ES-I3 (cell line): ENCODE measurements around the gene CXCL8.

Source experiments
- H3K36me3 ChIP-seq: 2 replicates; pipeline ENCODE4 v1.6.1; 2013; ENCODE audit warnings: mild to moderate bottlenecking, low read length, control low read depth, moderate library complexity; ENCODE audit not compliant: insufficient read depth
- H3K4me1 ChIP-seq: 2 replicates; pipeline ENCODE4 v1.6.1; 2013; ENCODE audit warnings: mild to moderate bottlenecking, control low read depth, low read length; ENCODE audit not compliant: insufficient read depth
- H3K9ac ChIP-seq: 2 replicates; pipeline ENCODE4 v1.6.1; 2013; ENCODE audit warnings: low read depth, mild to moderate bottlenecking, low read length, moderate library complexity
- H3K9me3 ChIP-seq: 2 replicates; pipeline ENCODE4 v1.6.1; 2013; ENCODE audit warnings: mild to moderate bottlenecking, low read length, moderate library complexity; ENCODE audit not compliant: control insufficient read depth, insufficient read depth

The CXCL8 gene

DNA sequence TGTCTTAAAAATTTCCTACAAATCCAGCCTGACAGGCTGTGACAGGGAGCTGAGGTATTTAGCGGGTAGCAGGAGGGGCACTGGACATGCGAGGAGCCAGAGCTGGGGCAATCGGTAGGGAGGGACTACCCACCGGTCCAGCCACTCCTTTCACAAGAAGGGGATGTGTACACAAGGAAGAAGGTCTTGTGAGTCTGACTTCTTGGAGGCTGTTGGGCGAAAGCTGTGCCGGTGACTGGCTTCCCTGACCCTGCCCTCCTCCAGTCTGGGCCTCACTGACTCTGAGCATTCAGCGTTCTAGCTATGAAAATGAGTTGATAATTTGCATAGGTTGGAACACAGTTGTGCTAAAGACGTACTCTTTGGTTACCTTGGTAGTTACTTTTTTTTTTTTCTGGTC lies 12.7 kb upstream of the CXCL8 start:
- Histone ChIP-seq H3K36me3 (no peaks in the 10 kb centered on the region), H3K4me1 (peaks cover 23% of the 10 kb centered on the region), H3K9me3 (no peaks in the 10 kb centered on the region), H3K9ac (no peak overlapping the region)

DNA sequence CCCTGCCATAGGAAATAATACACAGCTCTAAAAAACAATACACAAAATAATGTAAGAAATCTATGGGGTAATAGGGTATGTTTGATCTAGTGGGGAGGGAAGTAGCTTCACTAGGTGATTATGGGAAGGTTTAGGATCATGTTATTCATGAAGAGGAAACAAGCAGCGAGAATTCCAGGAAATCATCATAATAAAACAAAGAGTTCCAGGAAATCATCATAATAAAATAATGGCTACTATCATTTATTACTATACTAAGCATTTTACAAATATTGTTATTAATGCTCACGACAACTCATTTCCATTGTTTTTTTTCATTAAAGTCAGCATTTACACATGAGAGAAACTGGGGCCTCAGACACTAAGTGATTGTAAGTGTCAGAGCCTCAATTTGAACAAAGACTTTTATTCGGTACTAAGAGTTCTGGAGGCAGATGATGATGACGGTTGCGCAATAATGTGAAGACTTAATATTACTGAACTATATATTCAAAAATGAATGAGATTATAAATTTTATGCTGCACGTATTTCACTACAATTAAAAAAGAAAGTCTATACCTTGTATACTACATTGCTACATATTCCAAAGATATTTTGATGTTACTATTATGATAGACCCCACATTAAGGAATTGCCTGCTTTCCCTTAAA lies 12.2 kb upstream of the CXCL8 start:
- Histone ChIP-seq H3K4me1 (peaks cover 23% of the 10 kb centered on the region), H3K9me3 (no peaks in the 10 kb centered on the region), H3K9ac (no peak overlapping the region), H3K36me3 (no peaks in the 10 kb centered on the region)

DNA sequence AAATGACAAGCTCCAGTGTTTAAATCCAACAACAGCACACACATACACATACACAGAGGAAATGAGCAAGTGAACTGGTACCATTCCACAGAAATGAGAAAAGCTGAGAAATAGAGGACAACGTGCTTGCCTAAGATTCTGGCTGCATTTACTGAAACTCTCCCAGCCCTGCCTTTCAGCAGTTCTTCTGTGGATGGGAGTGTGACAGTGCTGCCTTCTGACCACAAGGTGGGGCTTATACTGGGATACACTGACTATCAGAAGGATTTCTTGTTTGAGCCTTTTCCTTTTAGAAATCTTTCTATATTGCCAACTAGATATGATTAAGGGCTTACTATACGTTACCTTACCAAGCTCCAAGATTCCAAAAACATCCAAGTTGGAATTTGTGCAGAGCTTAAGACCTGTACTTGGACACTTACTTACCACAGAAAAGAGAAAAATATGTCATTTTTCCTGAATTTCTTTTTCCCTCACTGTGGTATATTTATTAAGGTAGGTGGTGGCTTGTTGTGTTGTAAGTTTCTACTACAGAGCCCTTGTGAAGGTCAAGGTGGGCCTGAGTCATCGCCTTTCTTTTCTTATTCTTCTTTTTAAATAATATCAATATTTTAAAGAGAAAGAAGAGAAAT lies 10.7 kb upstream of the CXCL8 start:
- no peaks in the 10 kb centered on the region for H3K9me3 ChIP-seq
- no peaks in the 10 kb centered on the region for H3K36me3 ChIP-seq
- no peak overlapping the region for H3K9ac ChIP-seq
- H3K4me1 ChIP-seq = peaks cover 23% of the 10 kb centered on the region

DNA sequence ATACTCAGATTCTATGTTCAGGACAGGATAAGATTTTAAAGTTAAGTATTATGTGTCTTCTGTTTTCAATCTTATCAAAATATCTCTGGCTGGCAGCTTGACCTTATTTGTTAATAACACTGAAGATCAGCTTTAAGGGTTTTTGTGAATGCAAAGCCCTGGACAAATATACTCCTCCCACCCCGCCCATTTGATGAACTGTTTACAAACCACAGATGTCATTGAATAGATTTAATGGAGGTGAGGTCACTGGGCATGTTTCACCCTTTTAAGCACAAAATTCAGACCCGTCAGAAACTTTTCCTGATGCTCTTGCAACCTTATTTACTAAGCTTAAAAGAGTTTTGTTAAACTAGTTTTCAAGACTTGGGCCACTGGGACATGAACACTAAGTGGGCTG lies 10.1 kb upstream of the CXCL8 start:
- Histone ChIP-seq H3K4me1 (peaks cover 23% of the 10 kb centered on the region), H3K9ac (no peak overlapping the region), H3K36me3 (no peaks in the 10 kb centered on the region), H3K9me3 (no peaks in the 10 kb centered on the region)

DNA sequence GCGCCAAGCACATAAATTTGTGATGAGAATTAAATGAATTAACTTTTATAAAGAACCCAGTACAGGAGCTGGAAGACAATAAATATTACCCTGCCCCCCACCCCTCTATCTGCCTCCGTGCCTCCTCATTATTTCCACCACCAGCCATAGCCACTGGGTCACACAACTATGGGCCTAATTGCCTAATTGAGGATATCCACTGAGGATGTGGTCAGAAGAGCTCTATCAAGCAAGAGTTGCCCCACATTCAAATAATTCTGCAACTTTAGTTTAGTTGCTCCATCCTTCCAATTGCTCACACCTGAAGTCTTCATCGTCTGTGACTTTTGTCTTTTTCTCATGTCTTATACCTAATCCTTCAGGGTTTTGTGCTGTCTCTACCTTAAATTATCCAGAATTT lies 9.5 kb upstream of the CXCL8 start:
- Histone ChIP-seq H3K9me3 (no peaks in the 10 kb centered on the region), H3K36me3 (no peaks in the 10 kb centered on the region), H3K9ac (no peak overlapping the region), H3K4me1 (peaks cover 19% of the 10 kb centered on the region)

DNA sequence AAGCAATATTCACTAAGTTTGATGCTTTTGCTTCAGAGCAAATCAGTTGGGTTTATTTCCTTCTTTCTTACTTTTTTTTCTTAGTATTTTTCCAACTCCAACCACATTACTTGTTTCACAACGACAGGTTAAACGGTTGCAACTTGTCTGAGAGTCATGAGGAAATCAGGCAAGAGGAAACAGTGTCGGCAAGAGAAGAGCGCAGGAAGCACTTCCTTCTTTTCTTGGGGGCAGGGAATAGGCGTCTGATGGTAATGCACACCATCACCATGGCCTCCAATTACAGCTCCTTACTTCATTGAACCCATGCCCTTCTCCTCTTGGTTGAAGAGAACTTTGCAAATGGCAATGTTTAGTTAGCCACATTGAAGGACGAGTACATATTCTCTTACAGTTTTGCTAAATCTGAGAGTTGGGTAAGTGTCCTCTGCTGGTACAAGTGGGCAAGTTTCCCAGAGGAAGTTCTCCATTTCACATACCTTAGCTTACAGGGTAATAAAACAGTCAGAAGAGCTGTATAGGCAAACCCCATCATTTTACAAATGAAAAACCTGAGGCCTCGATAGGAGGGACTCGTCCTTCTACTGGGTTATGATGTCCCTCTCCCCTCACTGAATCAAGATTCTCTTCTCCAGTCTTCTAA lies 8.3 kb upstream of the CXCL8 start:
- peaks cover 12% of the 10 kb centered on the region for H3K4me1 ChIP-seq

DNA sequence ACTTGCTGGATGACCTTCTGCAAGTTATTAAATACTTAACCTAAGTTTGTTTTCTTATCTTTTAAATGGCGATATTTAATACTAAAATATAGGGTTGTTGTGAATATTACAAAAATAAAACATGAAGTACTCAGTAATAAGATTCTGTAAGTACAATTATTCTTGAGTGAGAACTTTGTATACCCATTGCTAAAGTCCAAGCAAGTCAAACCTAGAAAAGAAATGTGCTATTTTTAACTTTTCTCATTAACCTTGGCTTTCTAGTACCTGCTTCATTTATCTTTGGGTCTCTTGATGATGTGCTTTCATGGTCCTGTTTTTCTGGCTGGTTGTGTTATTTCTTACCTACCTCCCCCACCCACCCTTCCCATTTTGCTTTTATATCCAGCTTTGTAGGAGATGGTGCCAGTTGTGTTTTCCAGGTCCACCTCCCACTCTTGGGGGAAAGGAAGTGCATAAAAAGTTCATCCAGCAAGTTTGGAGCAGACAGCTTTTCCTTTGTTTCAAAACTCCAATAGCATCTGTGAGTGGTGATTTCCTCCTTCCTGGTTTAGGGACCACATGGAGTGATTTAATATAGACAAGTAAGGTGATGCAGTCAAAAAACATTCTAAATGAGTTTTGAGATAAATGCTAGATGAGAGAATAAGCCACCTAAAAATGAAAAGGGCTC lies 7.5 kb upstream of the CXCL8 start:
- Histone ChIP-seq H3K4me1 (peaks cover 8% of the 10 kb centered on the region), H3K36me3 (no peaks in the 10 kb centered on the region), H3K9me3 (no peaks in the 10 kb centered on the region), H3K9ac (no peak overlapping the region)

More for the DNA sequence above, 8.3 kb upstream of the CXCL8 start:
- Histone ChIP-seq H3K9ac (no peak overlapping the region), H3K36me3 (no peaks in the 10 kb centered on the region), H3K9me3 (no peaks in the 10 kb centered on the region)

DNA sequence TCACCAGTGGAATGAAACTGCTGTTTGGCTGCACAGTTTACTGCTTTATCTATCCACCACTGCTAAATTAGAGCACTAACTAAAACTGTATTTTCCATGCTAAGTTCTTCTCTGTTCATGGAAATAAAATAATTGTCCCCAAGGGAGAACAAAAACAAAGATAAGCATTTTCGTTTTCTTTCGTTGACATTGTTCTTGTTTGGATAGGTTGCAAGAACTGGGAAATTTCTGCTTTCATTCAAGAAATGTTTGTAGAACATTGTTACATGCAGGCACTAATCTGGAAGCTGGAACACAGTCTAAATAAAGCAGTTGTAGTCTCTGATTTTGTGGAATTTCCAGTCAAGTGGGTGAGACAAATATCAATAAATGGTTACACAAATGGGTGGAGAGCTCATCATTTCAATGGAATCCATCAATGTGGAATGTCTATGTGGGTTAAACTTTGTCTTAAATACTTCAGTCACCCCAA lies 5.8 kb upstream of the CXCL8 start:
- H3K9ac ChIP-seq = no peak overlapping the region
- H3K9me3 ChIP-seq = no peaks in the 10 kb centered on the region
- H3K4me1 ChIP-seq = peaks cover 6% of the 10 kb centered on the region; the same call in 1 of the 2 replicates
- H3K36me3 ChIP-seq = no peaks in the 10 kb centered on the region

DNA sequence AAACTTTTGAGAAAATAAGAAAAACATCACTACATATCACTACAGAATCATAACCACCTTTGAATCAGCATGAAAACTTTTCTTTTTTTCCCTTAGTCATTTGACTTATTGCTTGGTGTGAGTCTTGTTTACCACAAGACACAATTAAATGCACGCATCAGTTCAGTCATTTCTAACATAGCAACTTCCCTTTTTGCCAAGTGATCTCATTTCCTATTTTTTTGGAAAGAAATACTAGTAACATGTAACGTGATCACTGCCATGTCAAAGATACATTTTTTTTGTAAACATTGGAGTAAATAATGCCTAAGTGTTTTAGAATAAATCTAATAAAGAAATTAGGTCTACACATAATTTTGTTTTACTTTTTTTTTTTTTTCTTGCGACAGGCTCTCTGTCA lies 5.1 kb upstream of the CXCL8 start:
- Histone ChIP-seq H3K9ac (no peak overlapping the region), H3K4me1 (0 out of 2 replicates have a peak, but pooled peaks cover 3% of the 10 kb centered on the region), H3K36me3 (no peaks in the 10 kb centered on the region)

DNA sequence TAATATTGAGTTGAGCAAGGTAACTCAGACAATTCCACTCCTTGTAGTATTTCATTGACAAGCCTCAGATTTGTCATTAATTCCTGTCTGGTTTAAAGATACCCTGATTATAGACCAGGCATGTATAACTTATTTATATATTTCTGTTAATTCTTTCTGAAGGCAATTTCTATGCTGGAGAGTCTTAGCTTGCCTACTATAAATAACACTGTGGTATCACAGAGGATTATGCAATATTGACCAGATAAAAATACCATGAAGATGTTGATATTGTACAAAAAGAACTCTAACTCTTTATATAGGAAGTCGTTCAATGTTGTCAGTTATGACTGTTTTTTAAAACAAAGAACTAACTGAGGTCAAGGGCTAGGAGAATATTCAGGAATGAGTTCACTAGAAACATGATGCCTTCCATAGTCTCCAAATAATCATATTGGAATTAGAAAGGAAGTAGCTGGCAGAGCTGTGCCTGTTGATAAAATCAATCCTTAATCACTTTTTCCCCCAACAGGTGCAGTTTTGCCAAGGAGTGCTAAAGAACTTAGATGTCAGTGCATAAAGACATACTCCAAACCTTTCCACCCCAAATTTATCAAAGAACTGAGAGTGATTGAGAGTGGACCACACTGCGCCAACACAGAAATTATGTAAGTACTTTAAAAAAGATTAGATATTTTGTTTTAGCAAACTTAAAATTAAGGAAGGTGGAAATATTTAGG lies 821 bp downstream of the CXCL8 start:
- H3K4me1 ChIP-seq = no peaks in the 10 kb centered on the region
- H3K9ac ChIP-seq = no peak overlapping the region

More for the DNA sequence above, 5.1 kb upstream of the CXCL8 start:
- no peaks in the 10 kb centered on the region for H3K9me3 ChIP-seq

DNA sequence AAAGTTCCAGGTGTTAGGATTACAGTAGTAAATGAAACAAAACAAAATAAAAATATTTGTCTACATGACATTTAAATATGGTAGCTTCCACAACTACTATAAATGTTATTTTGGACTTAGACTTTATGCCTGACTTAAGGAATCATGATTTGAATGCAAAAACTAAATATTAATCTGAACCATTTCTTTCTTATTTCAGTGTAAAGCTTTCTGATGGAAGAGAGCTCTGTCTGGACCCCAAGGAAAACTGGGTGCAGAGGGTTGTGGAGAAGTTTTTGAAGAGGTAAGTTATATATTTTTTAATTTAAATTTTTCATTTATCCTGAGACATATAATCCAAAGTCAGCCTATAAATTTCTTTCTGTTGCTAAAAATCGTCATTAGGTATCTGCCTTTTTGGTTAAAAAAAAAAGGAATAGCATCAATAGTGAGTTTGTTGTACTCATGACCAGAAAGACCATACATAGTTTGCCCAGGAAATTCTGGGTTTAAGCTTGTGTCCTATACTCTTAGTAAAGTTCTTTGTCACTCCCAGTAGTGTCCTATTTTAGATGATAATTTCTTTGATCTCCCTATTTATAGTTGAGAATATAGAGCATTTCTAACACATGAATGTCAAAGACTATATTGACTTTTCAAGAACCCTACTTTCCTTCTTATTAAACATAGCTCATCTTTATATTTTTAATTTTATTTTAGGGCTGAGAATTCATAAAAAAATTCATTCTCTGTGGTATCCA lies 1.6 kb downstream of the CXCL8 start:
- no peak overlapping the region for H3K9ac ChIP-seq

More for the DNA sequence above, 821 bp downstream of the CXCL8 start:
- H3K36me3 ChIP-seq = no peaks in the 10 kb centered on the region
- no peaks in the 10 kb centered on the region for H3K9me3 ChIP-seq

DNA sequence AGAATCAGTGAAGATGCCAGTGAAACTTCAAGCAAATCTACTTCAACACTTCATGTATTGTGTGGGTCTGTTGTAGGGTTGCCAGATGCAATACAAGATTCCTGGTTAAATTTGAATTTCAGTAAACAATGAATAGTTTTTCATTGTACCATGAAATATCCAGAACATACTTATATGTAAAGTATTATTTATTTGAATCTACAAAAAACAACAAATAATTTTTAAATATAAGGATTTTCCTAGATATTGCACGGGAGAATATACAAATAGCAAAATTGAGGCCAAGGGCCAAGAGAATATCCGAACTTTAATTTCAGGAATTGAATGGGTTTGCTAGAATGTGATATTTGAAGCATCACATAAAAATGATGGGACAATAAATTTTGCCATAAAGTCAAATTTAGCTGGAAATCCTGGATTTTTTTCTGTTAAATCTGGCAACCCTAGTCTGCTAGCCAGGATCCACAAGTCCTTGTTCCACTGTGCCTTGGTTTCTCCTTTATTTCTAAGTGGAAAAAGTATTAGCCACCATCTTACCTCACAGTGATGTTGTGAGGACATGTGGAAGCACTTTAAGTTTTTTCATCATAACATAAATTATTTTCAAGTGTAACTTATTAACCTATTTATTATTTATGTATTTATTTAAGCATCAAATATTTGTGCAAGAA lies 2.3 kb downstream of the CXCL8 start:
- H3K4me1 ChIP-seq = no peaks in the 10 kb centered on the region
- no peaks in the 10 kb centered on the region for H3K9me3 ChIP-seq
- no peaks in the 10 kb centered on the region for H3K36me3 ChIP-seq
- no peak overlapping the region for H3K9ac ChIP-seq

More for the DNA sequence above, 1.6 kb downstream of the CXCL8 start:
- H3K4me1 ChIP-seq = no peaks in the 10 kb centered on the region
- no peaks in the 10 kb centered on the region for H3K36me3 ChIP-seq
- no peaks in the 10 kb centered on the region for H3K9me3 ChIP-seq

DNA sequence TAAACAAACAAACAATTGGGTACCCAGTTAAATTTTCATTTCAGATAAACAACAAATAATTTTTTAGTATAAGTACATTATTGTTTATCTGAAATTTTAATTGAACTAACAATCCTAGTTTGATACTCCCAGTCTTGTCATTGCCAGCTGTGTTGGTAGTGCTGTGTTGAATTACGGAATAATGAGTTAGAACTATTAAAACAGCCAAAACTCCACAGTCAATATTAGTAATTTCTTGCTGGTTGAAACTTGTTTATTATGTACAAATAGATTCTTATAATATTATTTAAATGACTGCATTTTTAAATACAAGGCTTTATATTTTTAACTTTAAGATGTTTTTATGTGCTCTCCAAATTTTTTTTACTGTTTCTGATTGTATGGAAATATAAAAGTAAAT lies 2.9 kb downstream of the CXCL8 start:
- no peaks in the 10 kb centered on the region for H3K36me3 ChIP-seq
- no peak overlapping the region for H3K9ac ChIP-seq
- no peaks in the 10 kb centered on the region for H3K9me3 ChIP-seq
- no peaks in the 10 kb centered on the region for H3K4me1 ChIP-seq
